Kidney epithelial cell (primary cell): ENCODE measurements around the gene SUCNR1. TPM values are rescaled to one million over a fixed set of nuclear protein-coding genes. Genes with fewer than 3 reads are reported as not detected.

Source experiments
- DNase-seq: peaks from one replicate; pipeline ENCODE4 v3.0.0-alpha.2; 2010; ENCODE audit warnings: low read depth
- H3K27me3 ChIP-seq: 2 replicates; pipeline ENCODE4 v1.6.0; 2011; ENCODE audit warnings: low read length; ENCODE audit not compliant: control insufficient read depth, insufficient read depth
- H3K36me3 ChIP-seq: 2 replicates; pipeline ENCODE4 v1.5.1; 2011; ENCODE audit warnings: low read length; ENCODE audit not compliant: control insufficient read depth, insufficient read depth
- H3K4me3 ChIP-seq: 2 replicates; pipeline ENCODE4 v1.5.1; 2011; ENCODE audit warnings: low read depth, mild to moderate bottlenecking, control low read depth, low read length
- total RNA-seq: library from RNA; depleted of rRNA; stranded (reverse); fragments of >200 nt; gene quantifications from 2 replicates; pipeline ENCODE4 v1.2.3, GENCODE V29; 2015
- TF ChIP-seq, protein P1 (sequence below): IDR thresholded peaks from 2 replicates; pipeline ENCODE4 v1.5.1; 2011; ENCODE audit warnings: mild to moderate bottlenecking, moderate library complexity, low read length, control low read depth, inconsistent platforms; ENCODE audit not compliant: insufficient read depth, poor library complexity, severe bottlenecking

The SUCNR1 gene
- total RNA-seq, 1 donor from 2014 or later, result 0.08 TPM

DNA sequence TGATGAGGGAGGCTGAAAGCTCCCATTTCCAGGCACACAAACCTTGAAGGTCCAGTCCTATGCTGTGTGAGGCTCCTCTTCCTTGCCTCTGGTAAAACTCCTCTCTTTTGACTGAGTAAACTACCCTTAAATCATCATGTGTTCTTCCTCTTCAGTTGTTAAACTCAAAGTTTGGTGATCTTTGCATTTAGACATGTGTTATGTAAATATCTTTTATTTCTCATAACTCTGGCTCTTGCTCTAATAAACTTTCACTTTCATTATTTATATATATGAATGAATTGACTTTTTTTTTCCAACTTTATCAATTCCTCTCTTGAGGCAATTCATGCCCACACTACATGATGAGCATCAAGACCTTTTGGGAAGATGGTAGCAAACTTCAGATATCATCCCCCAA is 26.6 kb downstream of the SUCNR1 start:
- Histone ChIP-seq H3K36me3 (no peaks in the 10 kb centered on the region), H3K4me3 (no peak overlapping the region), H3K27me3 (no peaks in the 10 kb centered on the region)
- no peak for DNase-seq
- TF ChIP-seq, protein P1, sequence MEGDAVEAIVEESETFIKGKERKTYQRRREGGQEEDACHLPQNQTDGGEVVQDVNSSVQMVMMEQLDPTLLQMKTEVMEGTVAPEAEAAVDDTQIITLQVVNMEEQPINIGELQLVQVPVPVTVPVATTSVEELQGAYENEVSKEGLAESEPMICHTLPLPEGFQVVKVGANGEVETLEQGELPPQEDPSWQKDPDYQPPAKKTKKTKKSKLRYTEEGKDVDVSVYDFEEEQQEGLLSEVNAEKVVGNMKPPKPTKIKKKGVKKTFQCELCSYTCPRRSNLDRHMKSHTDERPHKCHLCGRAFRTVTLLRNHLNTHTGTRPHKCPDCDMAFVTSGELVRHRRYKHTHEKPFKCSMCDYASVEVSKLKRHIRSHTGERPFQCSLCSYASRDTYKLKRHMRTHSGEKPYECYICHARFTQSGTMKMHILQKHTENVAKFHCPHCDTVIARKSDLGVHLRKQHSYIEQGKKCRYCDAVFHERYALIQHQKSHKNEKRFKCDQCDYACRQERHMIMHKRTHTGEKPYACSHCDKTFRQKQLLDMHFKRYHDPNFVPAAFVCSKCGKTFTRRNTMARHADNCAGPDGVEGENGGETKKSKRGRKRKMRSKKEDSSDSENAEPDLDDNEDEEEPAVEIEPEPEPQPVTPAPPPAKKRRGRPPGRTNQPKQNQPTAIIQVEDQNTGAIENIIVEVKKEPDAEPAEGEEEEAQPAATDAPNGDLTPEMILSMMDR, result no peak

- DNase-seq, result no peak
- no peaks in the 10 kb centered on the region for H3K36me3 ChIP-seq
- TF ChIP-seq, protein P1, result no peak
- no peak overlapping the region for H3K4me3 ChIP-seq
- no peaks in the 10 kb centered on the region for H3K27me3 ChIP-seq
These were observed 27.0 kb downstream of the SUCNR1 start for GRCh38 chr3:151900460-151900859.

DNA sequence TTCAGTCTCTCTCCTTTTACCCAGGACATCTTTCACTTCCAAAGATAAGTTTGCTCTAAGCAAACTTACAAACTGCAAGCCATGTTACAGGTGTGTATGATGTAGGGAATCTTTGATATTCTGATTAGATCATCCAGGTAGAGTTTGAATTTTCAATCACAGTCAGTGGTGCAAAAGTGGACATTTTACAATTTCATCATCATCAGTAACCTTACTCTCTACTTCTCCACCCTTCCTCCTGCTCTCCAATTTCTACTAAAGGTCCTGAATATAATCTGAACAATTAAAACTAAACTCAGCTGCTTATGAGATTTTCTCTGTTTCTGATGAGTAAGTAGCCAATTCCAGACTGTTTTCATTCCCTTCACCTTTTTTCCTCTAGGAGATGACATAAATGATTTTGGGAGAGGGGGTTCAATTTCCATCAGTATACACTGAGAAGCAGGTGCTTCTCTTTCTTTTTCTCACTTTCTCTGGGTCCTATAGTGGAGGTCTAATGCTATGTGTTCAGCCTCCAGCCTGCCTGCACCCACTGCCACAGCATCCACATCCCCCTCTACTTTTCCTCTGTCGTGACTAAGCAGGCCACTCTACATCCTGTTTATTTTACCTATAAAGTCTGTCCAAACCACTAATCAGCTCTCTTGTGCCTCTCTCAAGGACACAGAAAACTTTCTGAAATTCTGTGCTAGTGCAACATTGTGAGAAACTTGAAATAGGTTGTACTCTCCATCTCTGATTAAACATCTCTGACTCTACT is 27.6 kb downstream of the SUCNR1 start:
- DNase-seq, result no peak
- no peak overlapping the region for H3K4me3 ChIP-seq
- TF ChIP-seq, protein P1, result no peak
- no peaks in the 10 kb centered on the region for H3K36me3 ChIP-seq
- H3K27me3 ChIP-seq, result no peaks in the 10 kb centered on the region

- TF ChIP-seq, protein P1, result no peak
- Histone ChIP-seq H3K4me3 (no peak overlapping the region), H3K36me3 (no peaks in the 10 kb centered on the region), H3K27me3 (no peaks in the 10 kb centered on the region)
- DNase-seq, result no peak
These were observed 28.3 kb downstream of the SUCNR1 start for GRCh38 chr3:151901644-151902285.

- TF ChIP-seq, protein P1, result no peak
- Histone ChIP-seq H3K27me3 (no peaks in the 10 kb centered on the region), H3K36me3 (no peaks in the 10 kb centered on the region), H3K4me3 (no peak overlapping the region)
- DNase-seq, result no peak
These were observed 30.1 kb downstream of the SUCNR1 start for GRCh38 chr3:151903501-151903991.

GRCh38 chr3:151905647-151906046 is 32.2 kb downstream of the SUCNR1 start:
- Histone ChIP-seq H3K27me3 (no peaks in the 10 kb centered on the region), H3K36me3 (no peaks in the 10 kb centered on the region), H3K4me3 (no peak overlapping the region)
- no peak for DNase-seq
- TF ChIP-seq, protein P1, result no peak
